H9 (cell line): Measurements from ENCODE around the gene FBN2. TPM values are rescaled to one million over a fixed set of nuclear protein-coding genes. Genes with fewer than 3 reads are reported as not detected.

Experiments used
- DNase-seq: peaks from one replicate; pipeline ENCODE4 v3.0.0-alpha.2; 2017
- H2AFZ ChIP-seq: one replicate; pipeline ENCODE4 v1.6.1; 2013; ENCODE audit warnings: mild to moderate bottlenecking, low read length, control low read depth, moderate library complexity
- H2AK5ac ChIP-seq: 2 replicates; pipeline ENCODE4 v1.6.1; 2013; ENCODE audit warnings: low read length, control low read depth, mixed read lengths; ENCODE audit not compliant: insufficient read length
- H2BK120ac ChIP-seq: one replicate; pipeline ENCODE4 v1.6.1; 2013; ENCODE audit warnings: low read depth, mild to moderate bottlenecking, low read length, control low read depth, inconsistent platforms; ENCODE audit not compliant: poor library complexity, severe bottlenecking
- H2BK12ac ChIP-seq: 2 replicates; pipeline ENCODE4 v1.6.1; 2013; ENCODE audit warnings: low read length, control low read depth, mixed read lengths, low read depth; ENCODE audit not compliant: insufficient read length
- H2BK15ac ChIP-seq: 2 replicates; pipeline ENCODE4 v1.6.1; 2013; ENCODE audit warnings: low read depth, low read length, control low read depth
- H2BK20ac ChIP-seq: one replicate; pipeline ENCODE4 v1.6.1; 2013; ENCODE audit warnings: low read depth, mild to moderate bottlenecking, low read length, control low read depth, inconsistent platforms; ENCODE audit not compliant: poor library complexity, severe bottlenecking
- H2BK5ac ChIP-seq: 2 replicates; pipeline ENCODE4 v1.6.1; 2013; ENCODE audit warnings: low read length, control low read depth, mixed read lengths; ENCODE audit not compliant: insufficient read length
- H3K14ac ChIP-seq: 2 replicates; pipeline ENCODE4 v1.6.1; 2013; ENCODE audit warnings: low read length, control low read depth; ENCODE audit not compliant: insufficient read depth
- H3K18ac ChIP-seq: 2 replicates; pipeline ENCODE4 v1.6.1; 2013; ENCODE audit warnings: low read depth, mild to moderate bottlenecking, mixed read lengths, low read length, control low read depth; ENCODE audit not compliant: insufficient read length
- H3K23ac ChIP-seq: 2 replicates; pipeline ENCODE4 v1.6.1; 2013; ENCODE audit warnings: low read length, control low read depth, mixed read lengths, low read depth; ENCODE audit not compliant: insufficient read length
- H3K23me2 ChIP-seq: 2 replicates; pipeline ENCODE4 v1.6.1; 2013; ENCODE audit warnings: low read depth, mild to moderate bottlenecking, mixed read lengths, low read length, control low read depth; ENCODE audit not compliant: insufficient read length, poor library complexity, severe bottlenecking
- H3K27ac ChIP-seq: 2 replicates; pipeline ENCODE4 v1.5.1; 2013; ENCODE audit warnings: low read length, control low read depth, mixed read lengths, low read depth; ENCODE audit not compliant: insufficient read length
- H3K27me3 ChIP-seq: 2 replicates; pipeline ENCODE4 v1.6.1; 2013; ENCODE audit warnings: low read length, control low read depth, inconsistent platforms; ENCODE audit not compliant: insufficient read depth
- H3K4ac ChIP-seq: 2 replicates; pipeline ENCODE4 v1.6.1; 2013; ENCODE audit warnings: low read depth, mild to moderate bottlenecking, control low read depth, inconsistent platforms, low read length, moderate library complexity
- H3K4me1 ChIP-seq: 2 replicates; pipeline ENCODE4 v1.6.1; 2013; ENCODE audit warnings: low read length, control low read depth, inconsistent platforms; ENCODE audit not compliant: insufficient read depth
- H3K4me2 ChIP-seq: 2 replicates; pipeline ENCODE4 v1.6.1; 2013; ENCODE audit warnings: low read length, control low read depth, mixed read lengths; ENCODE audit not compliant: insufficient read length, insufficient read depth
- H3K56ac ChIP-seq: 2 replicates; pipeline ENCODE4 v1.6.1; 2013; ENCODE audit warnings: low read depth, mild to moderate bottlenecking, mixed read lengths, low read length, control low read depth; ENCODE audit not compliant: insufficient read length
- H3K79me1 ChIP-seq: 2 replicates; pipeline ENCODE4 v1.6.1; 2013; ENCODE audit warnings: low read depth, mild to moderate bottlenecking, moderate library complexity, low read length, control low read depth, inconsistent platforms; ENCODE audit not compliant: insufficient read depth, poor library complexity, severe bottlenecking
- H3K79me2 ChIP-seq: 2 replicates; pipeline ENCODE4 v1.6.1; 2013; ENCODE audit warnings: low read length, control low read depth, inconsistent platforms; ENCODE audit not compliant: insufficient read depth
- H3K9ac ChIP-seq: 2 replicates; pipeline ENCODE4 v1.6.1; 2013; ENCODE audit warnings: low read length, control low read depth, mixed read lengths; ENCODE audit not compliant: insufficient read length; ENCODE audit errors: extremely low read depth
- H3K9me3 ChIP-seq: one replicate; pipeline ENCODE4 v1.6.1; 2013; ENCODE audit warnings: low read depth, low read length, inconsistent platforms; ENCODE audit not compliant: control insufficient read depth
- H3T11ph ChIP-seq: one replicate; pipeline ENCODE4 v1.6.1; 2013; ENCODE audit warnings: mild to moderate bottlenecking, low read length, control low read depth, inconsistent platforms
- H4K20me1 ChIP-seq: one replicate; pipeline ENCODE4 v1.6.1; 2013; ENCODE audit not compliant: control insufficient read depth, insufficient read length, insufficient read depth
- H4K5ac ChIP-seq: 2 replicates; pipeline ENCODE4 v1.6.1; 2013; ENCODE audit warnings: low read depth, mild to moderate bottlenecking, mixed read lengths, low read length, control low read depth; ENCODE audit not compliant: insufficient read length
- H4K8ac ChIP-seq: replicated peaks from 2 replicates; pipeline ENCODE4 v1.6.1; 2013; ENCODE audit warnings: low read length, control low read depth, mixed read lengths, low read depth; ENCODE audit not compliant: insufficient read length
- H4K91ac ChIP-seq: 2 replicates; pipeline ENCODE4 v1.6.1; 2013; ENCODE audit warnings: low read depth, mild to moderate bottlenecking, moderate library complexity, mixed read lengths, low read length, control low read depth; ENCODE audit not compliant: insufficient read length
- H3K27ac Mint-ChIP-seq, 3 experiments: 2 replicates in 2 of 3; 3 replicates in 1 of 3; pipeline ENCODE4 v1.8.0; 2020 to 2021; ENCODE audit warnings: mixed read lengths in 3 of 3, mild to moderate bottlenecking in 1 of 3, moderate library complexity in 1 of 3
- H3K27me3 Mint-ChIP-seq: 2 replicates; pipeline ENCODE4 v1.8.0; 2021; ENCODE audit warnings: low read depth, mild to moderate bottlenecking, moderate library complexity, mixed read lengths
- H3K36me3 Mint-ChIP-seq, 3 experiments: 2 replicates in 2 of 3; 3 replicates in 1 of 3; pipeline ENCODE4 v1.8.0; 2020 to 2021; ENCODE audit warnings: low read depth in 3 of 3, mixed read lengths in 3 of 3; ENCODE audit not compliant: insufficient read depth in 1 of 3
- H3K4me1 Mint-ChIP-seq, 2 experiments: 2 replicates each; pipeline ENCODE4 v1.8.0; 2020; ENCODE audit warnings: mixed read lengths in 2 of 2
- H3K4me3 Mint-ChIP-seq, 2 experiments: 2 replicates in 1 of 2; 3 replicates in 1 of 2; pipeline ENCODE4 v1.8.0; 2020 to 2021; ENCODE audit warnings: mild to moderate bottlenecking in 2 of 2, mixed read lengths in 2 of 2, moderate library complexity in 1 of 2
- H3K9me3 Mint-ChIP-seq, 2 experiments: 2 replicates in 1 of 2; 3 replicates in 1 of 2; pipeline ENCODE4 v1.8.0; 2020; ENCODE audit warnings: mild to moderate bottlenecking in 2 of 2, mixed read lengths in 2 of 2, moderate library complexity in 1 of 2
- WGBS: extraction: QIAGEN DNeasy Blood & Tissue Kit; methylation state at CpG from one replicate; pipeline ENCODE4 v1.1.7; 2013; ENCODE audit warnings: missing lambda C conversion rate, low lambda C conversion rate, mixed read lengths; ENCODE audit not compliant: insufficient read length; ENCODE audit errors: extremely low coverage; 5-methylcytosine and 5-hydroxymethylcytosine counted together
- total RNA-seq: library from RNA; stranded (reverse); gene quantifications from 2 replicates; pipeline ENCODE4 v1.2.1, GENCODE V29; 2021
- TF ChIP-seq, protein P1 (sequence below): fragments of 200-600 bp; sonication (generic); conservative IDR thresholded peaks from 3 replicates; pipeline ENCODE4 v1.8.0; 2021; ENCODE audit warnings: antibody characterized with exemption, mild to moderate bottlenecking

The FBN2 gene
- total RNA-seq, 1 experiment from 2014 or later = 8.3 TPM

DNA sequence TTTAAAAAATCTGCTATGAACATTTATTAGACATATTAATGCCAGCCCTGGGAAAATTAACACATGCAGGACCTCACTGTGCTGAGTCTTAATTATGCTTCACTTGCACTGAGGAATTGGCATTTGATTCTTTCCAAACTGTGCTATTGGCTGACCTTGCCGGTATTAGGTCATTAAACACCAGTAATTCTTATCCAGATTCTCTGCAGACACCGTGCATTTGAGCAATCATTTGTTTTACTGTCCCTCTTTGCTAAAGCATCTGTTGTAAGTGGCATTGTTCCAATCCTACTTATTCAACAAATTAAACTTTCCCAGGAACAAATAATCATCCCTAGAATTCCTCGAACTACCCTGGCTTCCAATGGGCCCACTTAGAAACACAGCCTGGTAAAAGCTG is 309.5 kb downstream of the FBN2 start:
- Histone ChIP-seq H3K4me2 (no peak overlapping the region), H2BK12ac (no peak overlapping the region), H3K4ac (no peak overlapping the region), H3K79me1 (no peaks in the 10 kb centered on the region), H3K4me1 (no peaks in the 10 kb centered on the region), H3K79me2 (no peaks in the 10 kb centered on the region), H3K23me2 (no peaks in the 10 kb centered on the region), H4K5ac (no peak overlapping the region), H4K91ac (no peak overlapping the region), H2BK20ac (no peak overlapping the region), H3K14ac (no peak overlapping the region), H3K18ac (no peak overlapping the region), H3K27me3 (no peaks in the 10 kb centered on the region), H2BK5ac (no peak overlapping the region), H3K9ac (no peak overlapping the region), H4K20me1 (no peaks in the 10 kb centered on the region), H2BK120ac (no peak overlapping the region), H3K27ac (no peak overlapping the region), H3K9me3 (no peaks in the 10 kb centered on the region), H3K56ac (no peak overlapping the region), H2AK5ac (no peak overlapping the region), H4K8ac (no peak overlapping the region), H2AFZ (no peak overlapping the region), H2BK15ac (no peak overlapping the region), H3T11ph (no peak overlapping the region), H3K23ac (no peak overlapping the region)
- Mint-ChIP-seq H3K27me3 (no peaks in the 10 kb centered on the region), H3K9me3 (no peaks in the 10 kb centered on the region; a peak in 1 of 5 replicates), H3K4me3 (no peak overlapping the region), H3K36me3 (no peaks in the 10 kb centered on the region; a peak in 1 of 7 replicates), H3K4me1 (peaks cover 0 to 5% of the 10 kb centered on the region in 2 experiments; a peak in 2 of 4 replicates), H3K27ac (no peak overlapping the region)
- TF ChIP-seq, protein P1, sequence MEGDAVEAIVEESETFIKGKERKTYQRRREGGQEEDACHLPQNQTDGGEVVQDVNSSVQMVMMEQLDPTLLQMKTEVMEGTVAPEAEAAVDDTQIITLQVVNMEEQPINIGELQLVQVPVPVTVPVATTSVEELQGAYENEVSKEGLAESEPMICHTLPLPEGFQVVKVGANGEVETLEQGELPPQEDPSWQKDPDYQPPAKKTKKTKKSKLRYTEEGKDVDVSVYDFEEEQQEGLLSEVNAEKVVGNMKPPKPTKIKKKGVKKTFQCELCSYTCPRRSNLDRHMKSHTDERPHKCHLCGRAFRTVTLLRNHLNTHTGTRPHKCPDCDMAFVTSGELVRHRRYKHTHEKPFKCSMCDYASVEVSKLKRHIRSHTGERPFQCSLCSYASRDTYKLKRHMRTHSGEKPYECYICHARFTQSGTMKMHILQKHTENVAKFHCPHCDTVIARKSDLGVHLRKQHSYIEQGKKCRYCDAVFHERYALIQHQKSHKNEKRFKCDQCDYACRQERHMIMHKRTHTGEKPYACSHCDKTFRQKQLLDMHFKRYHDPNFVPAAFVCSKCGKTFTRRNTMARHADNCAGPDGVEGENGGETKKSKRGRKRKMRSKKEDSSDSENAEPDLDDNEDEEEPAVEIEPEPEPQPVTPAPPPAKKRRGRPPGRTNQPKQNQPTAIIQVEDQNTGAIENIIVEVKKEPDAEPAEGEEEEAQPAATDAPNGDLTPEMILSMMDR = no peak
- no CpG with 5 or more reads among the region's 3 CpGs for WGBS
- DNase-seq = no peak
